Neural progenitor cell (in vitro differentiated cells): ENCODE measurements around the gene REST.
"Not testable (repeated sequence)": the region's sequence is repeated elsewhere in the genome, so short reads cannot be mapped to it uniquely, and the experiment has no call there.

Experiments used
- CTCF ChIP-seq: fragments of 200-600 bp; sonication (generic); IDR thresholded peaks from 2 replicates; pipeline ENCODE4 v1.5.1; 2017; ENCODE audit warnings: antibody characterized with exemption, mild to moderate bottlenecking
- EZH2 ChIP-seq: fragments of 200-600 bp; sonication (generic); IDR thresholded peaks from 2 replicates; pipeline ENCODE4 v1.6.1; 2017; ENCODE audit warnings: antibody characterized with exemption, mild to moderate bottlenecking, moderate library complexity

GRCh38 chr4:56939826-56940225 is 32.1 kb downstream of the REST start:
- not testable (repeated sequence) for TF ChIP-seq CTCF, EZH2
